ENCODE results near the gene BBS5. TPM values are rescaled to one million over a fixed set of nuclear protein-coding genes. Genes with fewer than 3 reads are reported as not detected.
A peak's percentile ranks its signal among the peaks of the same experiment; 100 is the strongest.
"Not testable (repeated sequence)": the region's sequence is repeated elsewhere in the genome, so short reads cannot be mapped to it uniquely, and the experiment has no call there.

Gene BBS5
- total RNA-seq, 2 experiments from 2014 or later, result 2.8 to 3.2 TPM

DNA sequence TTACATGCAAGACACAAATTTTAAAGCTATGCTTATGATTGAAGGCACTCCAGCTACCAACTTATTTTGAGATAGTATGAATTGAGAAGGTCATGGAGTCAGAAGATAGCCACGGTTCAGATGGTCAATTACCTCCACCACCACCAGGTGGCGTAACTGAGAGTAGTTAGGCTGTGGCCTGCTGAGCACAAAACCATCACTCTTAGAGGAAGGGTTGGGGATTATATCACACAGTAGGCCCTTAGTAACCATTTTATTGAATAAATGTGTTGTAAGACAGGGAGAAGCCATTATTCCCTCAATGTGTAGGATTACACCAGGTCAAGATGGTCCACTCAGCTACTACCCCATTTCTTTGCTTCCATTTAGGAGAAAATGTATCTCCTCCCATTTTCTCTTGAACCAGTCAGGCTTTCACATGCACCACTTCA, 49.0 kb downstream of the BBS5 start:
- POLR2A ChIA-PET, result no interaction called here
- DNase-seq (peak; percentile 68), ATAC-seq (ENCODE audit: low read depth) (peak; percentile 89)
- no peaks in the 10 kb centered on the region for H3K9me3 Mint-ChIP-seq
- no peak overlapping the region for H3K4me3 Mint-ChIP-seq
- no peaks in the 10 kb centered on the region for H3K27me3 Mint-ChIP-seq
- no peaks in the 10 kb centered on the region for H3K4me1 Mint-ChIP-seq
- H3K27ac Mint-ChIP-seq, result no peak overlapping the region
- H3K36me3 Mint-ChIP-seq, result peaks cover 6% of the 10 kb centered on the region

- ATAC-seq (ENCODE audit: low read depth); DNase-seq; H3K4me3 Mint-ChIP-seq; H3K27ac Mint-ChIP-seq; H3K9me3 Mint-ChIP-seq; H3K4me1 Mint-ChIP-seq; POLR2A ChIA-PET; H3K27me3 Mint-ChIP-seq: not testable (repeated sequence)
- H3K36me3 Mint-ChIP-seq, result peaks cover 13% of the 10 kb centered on the region
Observed at GRCh38 chr2:169539460-169539859, 60.2 kb downstream of the BBS5 start.

GRCh38 chr2:169540146-169540545, 60.9 kb downstream of the BBS5 start:
- POLR2A ChIA-PET, result no interaction called here
- peaks cover 13% of the 10 kb centered on the region for H3K36me3 Mint-ChIP-seq
- no peaks in the 10 kb centered on the region for H3K4me1 Mint-ChIP-seq
- H3K27ac Mint-ChIP-seq, result no peak overlapping the region
- no peak for ATAC-seq (ENCODE audit: low read depth)
- no peak for DNase-seq
- no peak overlapping the region for H3K4me3 Mint-ChIP-seq
- no peaks in the 10 kb centered on the region for H3K9me3 Mint-ChIP-seq
- H3K27me3 Mint-ChIP-seq, result no peaks in the 10 kb centered on the region

DNA sequence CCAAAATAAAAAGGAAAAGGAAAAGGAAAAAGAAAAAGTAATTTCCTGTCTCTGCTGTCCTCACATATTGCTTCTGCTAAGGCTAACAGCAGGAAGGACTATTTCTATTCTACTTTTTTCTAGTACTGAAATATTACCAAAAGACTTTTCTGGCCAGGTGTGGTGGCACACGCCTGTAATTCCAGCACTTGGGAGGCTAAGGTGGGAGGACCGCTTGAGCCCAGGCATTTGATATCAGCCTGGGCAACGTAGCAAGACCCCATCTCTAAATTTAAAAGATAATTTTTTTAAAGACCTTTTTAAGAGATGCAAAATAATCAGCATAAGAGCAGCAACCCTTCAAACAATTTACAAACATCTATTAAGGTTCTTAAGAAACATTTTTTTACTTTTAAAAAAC, 63.1 kb downstream of the BBS5 start:
- H3K4me1 Mint-ChIP-seq, result peaks cover 5% of the 10 kb centered on the region
- ATAC-seq (ENCODE audit: low read depth), result no peak
- no peak overlapping the region for H3K4me3 Mint-ChIP-seq
- no peak overlapping the region for H3K27ac Mint-ChIP-seq
- no peaks in the 10 kb centered on the region for H3K27me3 Mint-ChIP-seq
- H3K9me3 Mint-ChIP-seq, result no peaks in the 10 kb centered on the region
- DNase-seq, result no peak
- POLR2A ChIA-PET, result no interaction called here
- H3K36me3 Mint-ChIP-seq, result peaks cover 16% of the 10 kb centered on the region

- peaks cover 5% of the 10 kb centered on the region for H3K4me1 Mint-ChIP-seq
- no peak overlapping the region for H3K4me3 Mint-ChIP-seq
- H3K36me3 Mint-ChIP-seq, result peaks cover 14% of the 10 kb centered on the region
- H3K27me3 Mint-ChIP-seq, result no peaks in the 10 kb centered on the region
- POLR2A ChIA-PET, result interaction anchor here (0.6 kb wide), 1 partner anchor 18 kb away, joined by 3 read pairs; no protein-coding TSS in a partner anchor
- H3K9me3 Mint-ChIP-seq, result no peaks in the 10 kb centered on the region
- no peak overlapping the region for H3K27ac Mint-ChIP-seq
- ATAC-seq (ENCODE audit: low read depth) (no peak), DNase-seq (no peak)
Observed at GRCh38 chr2:169546756-169547155, 67.5 kb downstream of the BBS5 start.

Other genes with a start within 250 kb of the BBS5 start
- under 1 TPM; 0.40 to 0.47 TPM for gene LRP2, start 117.0 kb upstream of the BBS5 start, total RNA-seq
- gene KLHL41, start 30.2 kb downstream of the BBS5 start, total RNA-seq, result under 1 TPM in 1 of 2 experiments, not detected in 1; 0.17 TPM
- gene FASTKD1, start 94.4 kb downstream of the BBS5 start, total RNA-seq, result 10 to 100 TPM; 35.0 to 38.8 TPM
- 10 to 100 TPM; 62.4 to 64.4 TPM for gene PPIG, start 104.9 kb downstream of the BBS5 start, total RNA-seq
- gene CFAP210, start 214.9 kb downstream of the BBS5 start, total RNA-seq, result not detected
- 1 to 10 TPM; 6.0 to 6.3 TPM for gene PHOSPHO2, start 215.0 kb downstream of the BBS5 start, total RNA-seq